PC-3 (cell line): ENCODE data around the gene SHQ1. TPM values are rescaled to one million over a fixed set of nuclear protein-coding genes. Genes with fewer than 3 reads are reported as not detected.

Experiments used
- ATAC-seq: fragments of 200-7000 bp; cut with Tn5 transposase; 2 replicates; pipeline ENCODE4 v1.9.1; 2020; ENCODE audit warnings: mild to moderate bottlenecking, moderate library complexity
- BruUV-seq: library from RNA; stranded (reverse); fragments of 400-500 nt; replicated peaks from 2 replicates; lab custom pipeline; 2021; lab: Mats Ljungman, UMichigan
- CTCF ChIA-PET: fragments of 300-600 bp; sonication (Branson Sonifier 250); formaldehyde crosslinking; loops from one replicate; lab custom pipeline; 2022; ENCODE audit warnings: antibody characterized with exemption; lab: Charles Lee
- POLR2A ChIA-PET: fragments of 300-600 bp; sonication (Branson Sonifier 250); formaldehyde crosslinking; loops from one replicate; lab custom pipeline; 2022; ENCODE audit warnings: antibody characterized with exemption; ENCODE audit not compliant: unreplicated experiment; lab: Charles Lee
- DNase-seq: peaks from one replicate; pipeline ENCODE4 v3.0.0-alpha.2; 2015
- H2AFZ ChIP-seq: fragments of 300-600 bp; sonication (generic); 2 replicates; pipeline ENCODE4 v1.6.0; 2016; ENCODE audit warnings: antibody characterized with exemption, low read length
- H3F3A ChIP-seq: fragments of 300-600 bp; sonication (generic); one replicate; pipeline ENCODE4 v1.6.0; 2017; ENCODE audit warnings: antibody characterized with exemption, low read length, control low read depth, mild to moderate bottlenecking; ENCODE audit not compliant: unreplicated experiment
- H3K27ac ChIP-seq: fragments of 300-600 bp; sonication (generic); 2 replicates; pipeline ENCODE4 v1.5.1; 2016; ENCODE audit warnings: mild to moderate bottlenecking, low read length
- H3K27me3 ChIP-seq: fragments of 300-600 bp; sonication (generic); 2 replicates; pipeline ENCODE4 v1.6.1; 2016; ENCODE audit warnings: low read length, mixed read lengths
- H3K36me3 ChIP-seq: fragments of 300-600 bp; sonication (generic); 2 replicates; pipeline ENCODE4 v1.6.1; 2016; ENCODE audit warnings: low read depth, mixed run types, low read length, mixed read lengths
- H3K4me1 ChIP-seq: fragments of 300-600 bp; sonication (generic); 2 replicates; pipeline ENCODE4 v1.5.1; 2016; ENCODE audit warnings: low read length; ENCODE audit not compliant: insufficient read depth
- H3K4me2 ChIP-seq: fragments of 300-600 bp; sonication (generic); 2 replicates; pipeline ENCODE4 v1.6.0; 2016; ENCODE audit warnings: low read length
- H3K4me3 ChIP-seq: fragments of 300-600 bp; sonication (generic); 2 replicates; pipeline ENCODE4 v1.5.1; 2016; ENCODE audit warnings: mild to moderate bottlenecking, low read length, mixed read lengths
- H3K79me2 ChIP-seq: fragments of 300-600 bp; sonication (generic); 2 replicates; pipeline ENCODE4 v1.6.1; 2017; ENCODE audit warnings: low read length, mixed read lengths
- H3K9ac ChIP-seq: fragments of 300-600 bp; sonication (generic); 2 replicates; pipeline ENCODE4 v1.6.0; 2016; ENCODE audit warnings: mild to moderate bottlenecking, low read length
- H3K9me2 ChIP-seq: fragments of 300-600 bp; sonication (generic); replicated peaks from 2 replicates; pipeline ENCODE4 v1.6.1; 2016; ENCODE audit warnings: mixed run types, low read length, mixed read lengths
- H3K9me3 ChIP-seq: fragments of 300-600 bp; sonication (generic); 2 replicates; pipeline ENCODE4 v1.6.1; 2016; ENCODE audit warnings: low read length, mixed read lengths
- H4K20me1 ChIP-seq: fragments of 300-600 bp; sonication (generic); 2 replicates; pipeline ENCODE4 v1.6.1; 2016; ENCODE audit warnings: low read length, mixed read lengths
- CTCF ChIP-seq: fragments of 300-600 bp; sonication (generic); conservative IDR thresholded peaks from 2 replicates; pipeline ENCODE4 v1.5.1; 2017; ENCODE audit warnings: antibody characterized with exemption, low read depth, mild to moderate bottlenecking, low read length
- EZH2 ChIP-seq: fragments of 300-600 bp; sonication (generic); IDR thresholded peaks from one replicate; pipeline ENCODE4 v1.6.1; 2017; ENCODE audit warnings: antibody characterized with exemption, mild to moderate bottlenecking, low read length; ENCODE audit not compliant: unreplicated experiment
- EZH2phosphoT487 ChIP-seq: fragments of 300-600 bp; sonication (generic); IDR thresholded peaks from 2 replicates; pipeline ENCODE4 v1.6.1; 2018; ENCODE audit warnings: mild to moderate bottlenecking, antibody characterized with exemption, low read length, borderline replicate concordance
- intact Hi-C: fragments of 100-400 bp; cut with micrococcal nuclease; formaldehyde crosslinking; loops from 2 replicates; pipeline ENCODE4 v1.9.0; 2023
- total RNA-seq: library from RNA; depleted of rRNA; stranded (reverse); fragments of >200 nt; gene quantifications from 2 replicates; pipeline ENCODE4 v1.2.3, GENCODE V29; 2014

The SHQ1 gene
- total RNA-seq, 1 experiment from 2014 or later, result 19.6 TPM

- Histone ChIP-seq H3K9me2 (no peaks in the 10 kb centered on the region), H3K4me3 (peak overlapping the region; percentile 76), H2AFZ (peak overlapping the region; percentile 98), H3K36me3 (no peaks in the 10 kb centered on the region), H3K27ac (no peak overlapping the region), H3K79me2 (no peaks in the 10 kb centered on the region), H3F3A (peaks cover 2% of the 10 kb centered on the region), H4K20me1 (no peaks in the 10 kb centered on the region), H3K4me1 (peaks cover 39% of the 10 kb centered on the region), H3K27me3 (no peaks in the 10 kb centered on the region), H3K9me3 (no peaks in the 10 kb centered on the region), H3K4me2 (peak overlapping the region; percentile 85), H3K9ac (peak overlapping the region; percentile 1; the same call in 1 of the 2 replicates)
- ChIA-PET POLR2A (interaction anchor here (0.6 to 1.0 kb wide), 4 partner anchors 11 to 25 kb away, joined by 3 to 25 read pairs (median 4); no protein-coding TSS in a partner anchor), CTCF (interaction anchor here (1.9 kb wide), 1 partner anchor 36 kb away, joined by 7 read pairs; no protein-coding TSS in a partner anchor)
- intact Hi-C loops, result loop anchor here (1.0 to 5.0 kb wide), 2 partner anchors 36 to 50 kb away; no protein-coding TSS in a partner anchor
- DNase-seq (peak; percentile 31), ATAC-seq (peak; percentile 16)
- TF ChIP-seq EZH2phosphoT487 (no peak), CTCF (no peak), EZH2 (no peak)
- no TSS peak for BruUV-seq
Observed at GRCh38 chr3:72887343-72887704, 39.1 kb upstream of the SHQ1 start.

- Histone ChIP-seq H3K9me3 (no peaks in the 10 kb centered on the region), H3K4me3 (no peak overlapping the region), H3F3A (no peaks in the 10 kb centered on the region), H3K79me2 (no peaks in the 10 kb centered on the region), H3K9ac (no peak overlapping the region), H3K27me3 (peaks cover 16% of the 10 kb centered on the region), H3K4me2 (no peak overlapping the region), H3K27ac (no peak overlapping the region), H2AFZ (no peak overlapping the region), H3K4me1 (no peaks in the 10 kb centered on the region), H3K36me3 (no peaks in the 10 kb centered on the region), H4K20me1 (no peaks in the 10 kb centered on the region), H3K9me2 (no peaks in the 10 kb centered on the region)
- no TSS peak for BruUV-seq
- ATAC-seq (no peak), DNase-seq (no peak)
- intact Hi-C loops, result no loop called here
- CTCF ChIA-PET, result no interaction called here
- TF ChIP-seq EZH2phosphoT487, result no peak
- no peak for TF ChIP-seq EZH2
- no peak for TF ChIP-seq CTCF
- POLR2A ChIA-PET, result no interaction called here
Observed at GRCh38 chr3:72872183-72872582, 23.9 kb upstream of the SHQ1 start.

- intact Hi-C loops, result no loop called here
- no peak for ATAC-seq
- Histone ChIP-seq H3K4me3 (no peak overlapping the region), H3K36me3 (no peaks in the 10 kb centered on the region), H3K27ac (no peak overlapping the region), H3K4me1 (no peaks in the 10 kb centered on the region), H2AFZ (no peak overlapping the region), H3K79me2 (no peaks in the 10 kb centered on the region), H3K27me3 (peaks cover 8% of the 10 kb centered on the region; the same call in 1 of the 2 replicates), H3F3A (no peaks in the 10 kb centered on the region), H4K20me1 (no peaks in the 10 kb centered on the region), H3K9me2 (no peaks in the 10 kb centered on the region), H3K9me3 (no peaks in the 10 kb centered on the region), H3K4me2 (no peak overlapping the region), H3K9ac (no peak overlapping the region)
- no peak for DNase-seq
- ChIA-PET CTCF (no interaction called here), POLR2A (no interaction called here)
- no TSS peak for BruUV-seq
- TF ChIP-seq CTCF, result no peak
- TF ChIP-seq EZH2, result no peak
- TF ChIP-seq EZH2phosphoT487, result no peak
Observed at GRCh38 chr3:72862314-72863090, 14.3 kb upstream of the SHQ1 start.
